COLO668 (cell line): ENCODE data around the gene CPEB1.
A peak's percentile ranks its signal among the peaks of the same experiment; 100 is the strongest.
"Not testable (repeated sequence)": the region's sequence is repeated elsewhere in the genome, so short reads cannot be mapped to it uniquely, and the experiment has no call there.

Experiments
- DNase-seq: peaks from one replicate; lab custom pipeline; 2025; ENCODE audit not compliant: unreplicated experiment; lab: John Stamatoyannopoulos, UW

The CPEB1 gene

DNA sequence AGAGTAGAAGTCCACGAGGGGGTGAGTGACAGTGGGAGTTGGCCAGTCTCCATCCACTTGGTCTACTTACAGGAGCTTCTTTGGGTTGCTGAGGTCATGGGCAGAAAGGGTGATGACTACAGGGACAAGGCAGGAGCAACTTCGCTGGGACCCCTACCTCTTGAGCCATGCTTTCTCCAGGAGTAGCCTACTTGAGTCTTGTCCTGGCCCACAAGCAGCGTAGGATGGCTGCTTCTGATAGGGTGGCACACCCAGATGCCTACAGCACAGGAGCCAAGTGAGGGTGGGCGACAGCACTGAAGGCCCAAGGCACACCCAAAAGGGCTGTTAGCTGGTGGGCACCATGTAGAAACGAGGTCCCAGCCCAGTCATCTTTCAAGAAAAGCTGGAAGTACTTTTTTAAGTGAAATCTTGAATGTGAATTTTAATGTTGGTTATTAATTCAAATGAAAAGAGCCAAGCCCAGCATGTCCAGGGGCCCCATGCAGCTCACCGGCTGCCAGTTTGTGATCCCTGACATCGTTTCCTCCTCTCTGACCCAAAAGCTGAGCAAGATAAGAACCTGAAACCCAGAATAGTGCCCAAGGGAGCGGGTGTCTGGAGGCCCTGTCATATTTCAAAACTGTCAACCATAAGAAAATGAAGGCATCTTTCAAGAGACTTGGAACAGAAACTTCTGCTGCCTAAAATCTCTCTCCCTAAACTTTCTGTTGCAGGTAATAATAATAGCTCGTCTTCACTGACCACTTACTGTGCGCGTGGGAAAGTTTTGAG lies 2.2 kb upstream of the CPEB1 start:
- DNase-seq = no peak

DNA sequence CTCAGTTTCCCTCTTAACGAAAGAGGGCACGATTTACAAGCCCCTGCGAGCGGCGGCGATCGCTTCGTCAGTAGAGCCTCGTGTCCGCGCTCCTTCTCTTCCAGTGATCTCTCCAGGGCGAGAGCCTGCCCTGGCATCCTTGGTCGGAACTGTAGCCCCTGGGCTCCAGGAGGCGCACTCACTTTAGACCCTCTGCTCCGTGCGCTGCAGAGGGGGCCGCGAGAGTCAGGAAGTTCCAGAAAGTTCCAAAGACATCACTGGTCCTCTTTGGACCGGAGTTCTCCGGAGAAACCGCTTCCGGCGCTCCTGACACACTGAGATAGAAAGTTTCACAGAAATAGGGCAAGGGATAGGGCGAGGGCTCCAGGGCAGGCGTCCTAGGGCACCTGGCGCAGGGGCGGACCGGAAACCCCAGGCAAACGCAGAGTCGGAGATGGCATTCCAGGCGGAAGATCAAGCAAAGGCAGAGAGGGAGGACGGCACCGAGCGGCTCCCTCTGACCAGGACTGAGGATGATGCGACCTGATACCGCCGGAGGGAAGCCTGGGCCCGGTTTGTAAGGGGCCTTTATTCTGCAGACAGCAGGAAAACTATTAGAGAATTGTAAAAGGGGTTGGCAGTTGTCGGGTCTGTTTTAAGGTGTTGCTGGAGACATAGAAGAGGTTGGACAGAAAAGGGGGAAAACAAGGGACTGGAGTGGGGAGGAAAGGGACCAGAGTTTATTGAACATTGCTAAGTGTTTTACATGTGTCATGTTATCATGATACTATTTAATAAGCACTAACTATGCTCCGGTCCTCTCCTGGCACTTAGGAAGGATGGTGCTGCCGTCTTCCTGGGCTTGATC lies 1.3 kb upstream of the CPEB1 start:
- no peak for DNase-seq

DNA sequence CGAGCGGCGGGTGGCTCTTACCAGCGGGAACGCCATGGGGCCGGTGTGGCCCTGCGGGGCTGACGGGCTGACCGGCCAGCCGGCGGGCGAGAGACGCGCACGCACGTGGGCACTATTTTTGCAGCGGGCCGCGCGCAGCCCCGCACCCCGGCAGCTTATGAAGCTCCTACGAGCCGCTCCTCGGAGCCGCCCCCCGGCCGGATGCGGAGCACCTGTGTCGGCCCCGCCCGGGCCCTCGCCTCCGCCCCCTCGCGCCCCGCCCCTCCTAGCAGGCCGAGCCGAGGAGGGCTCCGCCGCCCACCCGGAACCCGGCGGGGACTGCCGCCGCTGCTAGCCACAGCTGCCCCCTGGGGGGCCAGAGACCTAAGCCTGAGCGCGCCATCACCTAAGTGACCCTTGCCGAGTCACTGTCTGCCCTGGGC lies 683 bp upstream of the CPEB1 start:
- DNase-seq = peak; percentile 35

DNA sequence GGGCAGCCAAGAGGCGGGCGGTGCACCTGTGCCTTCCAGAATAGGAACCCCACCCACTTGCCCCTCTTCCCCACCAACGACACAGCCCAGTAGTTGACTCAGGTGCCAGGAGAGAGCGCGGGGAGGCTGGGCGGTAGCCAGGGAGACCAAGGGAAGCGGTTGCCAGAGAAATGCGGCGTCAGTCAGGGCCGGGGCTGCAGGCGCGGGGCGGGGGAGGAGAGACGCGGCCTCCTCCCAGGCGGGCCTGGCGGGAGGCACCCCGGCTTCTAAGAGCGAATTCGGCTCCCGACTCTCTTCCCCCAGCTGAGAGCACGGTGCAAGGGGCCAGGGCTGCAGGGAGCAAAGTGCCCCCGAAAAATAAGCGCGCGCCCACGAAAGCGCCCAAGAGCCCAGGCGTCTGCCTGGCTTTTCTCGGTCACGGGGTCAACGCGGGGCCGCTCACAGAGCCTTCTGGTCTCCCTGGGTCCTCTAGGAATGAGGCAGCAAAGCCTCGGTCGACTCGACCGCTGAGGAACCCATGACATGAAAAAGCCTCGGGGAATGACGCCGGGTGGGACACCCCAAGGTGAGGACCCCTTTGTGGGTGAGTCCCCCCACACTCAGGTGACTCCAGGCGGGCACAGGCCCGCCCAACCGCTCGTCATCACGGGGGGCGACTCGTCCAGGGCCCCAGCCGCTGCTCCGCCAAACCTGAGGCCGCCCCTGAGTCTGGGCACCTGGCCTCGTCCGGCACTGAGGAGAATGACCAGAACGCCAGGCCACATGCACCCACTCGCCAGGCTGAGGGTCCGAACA lies 716 bp downstream of the CPEB1 start:
- peak; percentile 63 for DNase-seq

DNA sequence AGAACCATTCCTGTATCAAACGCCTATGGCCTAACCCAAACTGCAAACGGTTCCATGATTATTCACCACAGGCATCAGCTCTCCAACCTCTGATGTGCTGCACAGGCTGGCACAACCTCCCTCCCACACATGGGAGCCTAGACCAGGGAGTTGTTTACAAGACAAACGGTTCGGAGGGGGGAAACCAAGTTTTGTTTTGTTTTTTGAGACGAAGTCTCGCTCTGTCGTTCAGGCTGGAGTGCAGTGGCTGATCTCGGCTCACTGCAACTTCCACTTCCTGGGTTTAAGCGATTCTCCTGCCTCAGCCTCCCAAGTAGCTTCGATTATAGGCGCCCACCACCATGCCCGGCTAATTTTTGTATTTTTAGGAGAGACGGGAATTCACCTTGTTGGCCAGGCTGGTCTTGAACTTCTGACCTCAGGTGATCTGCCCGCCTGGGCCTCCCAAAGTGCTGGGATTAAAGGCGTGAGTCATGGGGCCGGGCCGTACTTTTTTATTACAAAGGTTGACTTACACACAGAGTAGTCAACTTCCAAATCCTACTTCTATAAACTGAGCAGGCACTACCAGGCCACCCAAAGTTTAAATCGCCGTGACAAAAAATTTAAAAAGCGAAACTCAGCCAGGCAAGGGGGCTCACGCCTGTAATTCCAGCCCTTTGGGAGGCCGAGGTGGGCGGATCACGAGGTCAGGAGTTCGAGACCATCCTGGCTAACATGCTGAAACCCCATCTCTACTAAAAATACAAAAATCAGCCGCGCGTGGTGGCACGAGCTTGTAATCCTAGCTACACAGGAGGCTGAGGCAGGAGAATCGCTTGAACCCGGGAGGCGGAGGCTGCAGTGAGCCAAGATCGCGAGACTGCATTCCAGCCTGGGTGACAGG lies 2.0 kb downstream of the CPEB1 start:
- not testable (repeated sequence) for DNase-seq

DNA sequence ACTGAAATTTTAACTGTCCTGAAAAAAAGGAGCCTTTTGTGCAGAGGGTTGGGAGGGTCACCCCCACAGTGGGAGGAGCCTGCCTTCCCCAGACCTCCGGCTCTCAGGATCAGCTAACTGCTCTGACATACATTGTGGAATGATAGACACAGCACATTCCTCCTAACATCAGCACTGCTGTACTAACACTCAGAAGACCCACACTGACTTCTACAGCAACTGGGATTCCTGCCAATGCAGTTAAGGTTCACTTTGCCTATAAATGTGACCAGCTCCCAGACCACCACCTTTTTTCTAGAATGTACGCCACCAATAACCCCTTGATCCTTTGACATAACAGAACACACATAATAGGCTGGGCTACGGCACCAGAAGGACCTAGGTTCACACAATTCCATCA lies 3.2 kb downstream of the CPEB1 start:
- no peak for DNase-seq

DNA sequence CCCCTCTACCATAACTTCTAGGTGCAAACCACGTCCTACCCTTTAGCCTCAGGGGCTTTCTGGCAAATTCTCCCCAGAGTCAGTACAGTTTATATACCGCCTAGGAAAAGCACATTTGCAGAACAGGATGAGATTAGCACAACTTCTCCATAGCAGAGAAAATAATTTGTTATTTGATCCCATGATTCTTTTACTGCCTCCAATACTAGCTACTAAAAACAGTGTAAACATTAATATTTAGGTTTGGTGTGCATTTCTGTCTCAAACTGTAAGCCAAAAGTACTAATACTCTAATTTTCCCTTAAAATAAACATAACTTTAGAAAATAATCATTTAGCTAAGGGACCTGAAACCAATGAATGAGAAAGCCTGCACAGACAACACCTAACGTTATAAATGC lies 4.5 kb downstream of the CPEB1 start:
- DNase-seq = no peak

DNA sequence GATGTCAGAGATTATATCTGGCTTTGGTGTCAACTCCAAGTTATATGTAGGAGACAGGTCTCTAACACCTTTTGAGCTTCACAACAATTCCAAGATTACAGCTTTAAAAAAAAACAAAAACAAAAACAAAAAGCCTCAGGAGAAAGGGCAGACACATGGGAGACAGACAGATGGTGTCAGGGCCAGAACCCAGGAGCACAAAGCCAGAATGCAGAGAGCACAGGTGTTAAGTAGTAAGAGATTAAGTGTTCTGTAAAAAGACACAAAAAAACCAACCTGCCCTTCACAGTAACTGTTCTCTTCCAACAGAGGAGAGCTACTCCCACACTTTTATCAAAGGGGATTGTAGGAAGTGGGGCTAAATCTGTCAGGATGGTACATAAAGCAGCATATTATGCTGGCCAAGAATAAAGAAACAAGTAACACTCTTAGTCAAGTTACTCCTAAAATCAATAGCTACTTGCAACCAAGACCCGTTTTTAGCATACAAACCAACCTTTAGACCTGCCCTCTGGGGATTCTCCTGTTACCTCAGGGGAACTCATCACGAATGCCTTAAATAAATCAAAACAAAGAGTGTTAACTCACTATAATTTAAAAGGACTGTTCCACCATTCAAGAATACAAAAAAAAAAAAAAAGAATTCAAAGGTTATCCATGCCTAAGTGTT lies 5.9 kb downstream of the CPEB1 start:
- DNase-seq = no peak

DNA sequence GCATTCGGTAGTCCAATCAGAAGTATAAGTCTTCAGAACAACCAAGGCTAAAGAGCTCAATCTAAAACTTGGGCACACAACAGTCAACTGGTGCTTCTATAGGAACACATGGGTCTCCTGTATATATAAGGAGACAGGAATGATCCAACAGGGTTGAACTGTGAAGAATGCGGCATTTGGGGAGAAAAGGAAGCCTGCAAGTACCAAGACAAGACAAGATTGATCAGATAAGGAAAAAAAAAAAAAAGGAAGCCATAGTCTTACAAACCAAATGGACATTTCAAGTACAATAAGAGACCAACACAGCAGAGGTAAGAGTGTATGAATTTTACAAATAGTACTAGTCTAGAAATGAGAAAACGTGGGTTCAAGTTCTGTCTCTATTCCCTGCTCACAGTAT lies 6.5 kb downstream of the CPEB1 start:
- no peak for DNase-seq

DNA sequence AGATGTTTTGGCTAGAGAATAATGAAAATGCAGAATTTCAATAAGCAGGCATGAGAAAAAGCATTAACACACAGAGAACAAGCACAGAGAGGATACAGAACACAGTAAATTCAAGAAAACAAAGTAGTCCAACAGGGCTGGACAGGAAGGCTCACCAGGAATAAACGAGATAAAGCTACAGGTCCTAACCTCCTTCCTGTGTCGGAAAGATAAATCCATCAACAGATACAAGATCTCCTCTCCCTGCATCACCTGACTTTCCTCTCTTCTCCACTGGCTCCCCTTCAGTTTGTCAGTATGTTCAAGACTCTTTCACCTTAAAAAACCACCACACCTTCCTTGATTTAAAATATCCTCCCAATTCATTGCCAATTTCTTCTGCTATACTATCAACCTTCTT lies 11.4 kb downstream of the CPEB1 start:
- no peak for DNase-seq

DNA sequence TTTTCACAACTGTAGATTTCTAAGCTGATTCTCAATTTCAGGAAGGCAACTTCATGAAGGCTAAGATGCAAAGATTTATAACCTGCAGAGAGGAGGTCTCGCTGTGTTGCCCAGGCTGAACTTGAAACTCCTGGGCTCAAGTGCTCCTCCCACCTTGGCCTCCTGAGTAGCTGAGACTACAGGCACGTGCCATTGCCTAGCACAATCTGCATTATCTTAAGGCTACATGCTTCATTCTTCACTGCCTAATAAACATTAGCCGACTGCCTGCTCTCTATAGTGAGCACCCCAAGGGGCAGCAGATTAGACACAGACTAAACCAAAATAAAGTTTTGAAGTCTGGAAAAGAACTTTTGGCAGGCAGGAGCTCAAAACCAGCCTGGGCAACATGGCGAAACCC lies 17.1 kb downstream of the CPEB1 start:
- DNase-seq = no peak

DNA sequence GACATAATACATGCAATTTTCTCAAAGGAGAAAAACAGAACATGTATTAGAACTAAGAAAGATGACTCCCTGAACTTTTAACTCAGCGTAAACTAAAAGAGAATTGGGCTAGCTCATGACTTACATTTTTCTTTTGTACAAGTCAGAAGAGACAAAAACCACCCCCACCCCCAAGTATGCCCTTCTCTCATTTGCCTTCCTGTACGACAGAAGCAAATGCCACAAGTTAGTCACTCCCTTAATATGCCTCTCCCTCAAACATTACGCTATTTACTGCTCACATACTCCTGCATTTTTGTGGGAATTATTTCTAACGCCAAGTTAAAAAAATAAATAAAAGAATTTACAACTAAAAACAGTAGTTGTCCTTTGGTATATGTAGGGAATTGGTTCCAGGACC lies 22.0 kb downstream of the CPEB1 start:
- no peak for DNase-seq

DNA sequence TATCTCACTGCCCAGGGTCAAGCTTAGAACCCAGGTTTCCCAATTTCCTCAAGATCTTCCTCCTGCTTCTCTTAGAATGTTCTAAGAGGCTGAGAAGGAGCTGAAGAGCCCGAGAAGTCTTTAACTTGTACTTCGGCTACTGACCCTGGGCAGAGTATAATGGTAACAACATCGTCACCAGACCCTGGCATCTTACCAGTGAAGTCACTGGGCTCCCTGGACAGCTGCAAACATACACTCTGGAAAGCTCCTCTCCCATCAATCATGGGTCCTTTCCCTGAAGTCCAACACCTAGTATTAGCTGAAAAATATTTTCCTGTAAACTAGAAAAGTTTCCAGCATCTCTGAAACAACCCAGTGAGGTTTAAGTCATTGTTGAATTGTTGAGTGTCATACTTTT lies 22.7 kb downstream of the CPEB1 start:
- DNase-seq = no peak

DNA sequence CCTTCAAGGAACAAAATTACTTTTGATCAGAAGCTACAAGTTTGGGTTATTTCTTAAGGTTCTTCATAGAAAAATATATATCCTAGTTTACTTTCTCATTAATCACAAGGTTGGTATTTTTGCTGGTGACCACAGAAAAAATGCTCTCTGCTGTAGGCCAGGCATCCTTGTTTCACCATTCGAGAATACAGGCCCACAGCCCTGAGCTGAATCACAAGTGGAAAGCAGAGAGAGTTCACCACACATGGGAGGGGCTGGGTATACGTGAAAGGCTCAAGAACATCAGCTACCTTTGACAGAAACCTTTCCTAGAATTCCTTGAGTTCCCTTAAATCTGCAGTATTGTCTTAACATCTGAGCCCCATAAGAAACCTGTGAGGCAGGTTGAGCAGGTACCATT lies 23.2 kb downstream of the CPEB1 start:
- DNase-seq = no peak

DNA sequence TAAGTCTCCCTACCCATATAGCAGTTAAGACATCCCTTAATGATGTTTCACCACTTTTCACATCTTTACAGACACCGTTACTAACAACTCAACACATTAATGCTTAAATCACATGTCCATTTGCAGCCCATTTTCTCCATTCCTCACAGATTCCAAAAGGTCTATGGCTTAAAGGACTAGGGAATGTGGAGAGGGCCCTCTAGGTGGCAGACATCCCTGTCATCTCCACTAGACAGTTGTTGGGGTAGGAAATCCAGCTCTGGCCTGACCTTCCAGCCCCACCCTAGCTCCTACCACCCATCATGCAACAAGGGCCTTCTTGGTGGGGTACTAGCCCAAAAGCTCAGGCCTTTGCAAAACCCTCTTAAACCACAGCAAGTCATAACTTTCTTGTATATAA lies 25.2 kb downstream of the CPEB1 start:
- DNase-seq = no peak

DNA sequence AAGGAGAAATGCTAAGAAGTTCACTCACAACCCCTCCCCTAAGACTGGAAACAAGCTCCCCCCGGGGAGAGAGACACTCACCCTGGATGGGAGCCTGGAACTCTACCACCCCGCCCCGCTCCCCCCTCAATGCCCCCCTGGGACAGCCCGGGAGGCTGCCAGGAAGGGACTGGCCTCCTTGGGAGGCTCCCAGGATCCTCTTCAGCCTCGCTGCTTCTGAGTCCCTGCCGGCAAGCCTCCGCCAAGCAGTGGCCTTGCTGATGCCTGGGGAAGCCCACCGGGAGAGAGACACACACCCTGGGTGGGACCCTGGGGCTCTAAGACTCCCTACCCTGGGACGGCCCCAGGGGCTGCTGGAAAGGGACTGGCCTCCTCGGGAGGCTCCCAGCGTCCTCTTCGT lies 33.4 kb downstream of the CPEB1 start:
- DNase-seq = no peak

DNA sequence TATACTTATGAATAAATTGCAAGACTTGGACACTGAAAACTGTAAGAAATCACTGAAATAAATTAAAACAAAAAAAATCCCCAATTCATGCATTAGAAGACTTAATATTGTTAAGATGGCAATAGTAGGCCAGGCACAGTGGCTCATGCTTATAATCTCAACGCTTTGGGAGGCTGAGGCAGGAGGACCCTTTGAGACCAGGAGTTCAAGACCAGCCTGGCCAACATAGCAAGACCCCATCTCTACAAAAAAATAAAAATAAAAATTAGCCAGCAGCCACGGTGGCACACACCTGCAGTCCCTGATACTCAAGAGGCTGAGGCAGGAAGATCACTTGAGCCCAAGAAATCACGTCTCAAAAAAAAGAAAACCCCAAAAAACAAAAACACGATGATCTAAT lies 35.8 kb downstream of the CPEB1 start:
- no peak for DNase-seq

DNA sequence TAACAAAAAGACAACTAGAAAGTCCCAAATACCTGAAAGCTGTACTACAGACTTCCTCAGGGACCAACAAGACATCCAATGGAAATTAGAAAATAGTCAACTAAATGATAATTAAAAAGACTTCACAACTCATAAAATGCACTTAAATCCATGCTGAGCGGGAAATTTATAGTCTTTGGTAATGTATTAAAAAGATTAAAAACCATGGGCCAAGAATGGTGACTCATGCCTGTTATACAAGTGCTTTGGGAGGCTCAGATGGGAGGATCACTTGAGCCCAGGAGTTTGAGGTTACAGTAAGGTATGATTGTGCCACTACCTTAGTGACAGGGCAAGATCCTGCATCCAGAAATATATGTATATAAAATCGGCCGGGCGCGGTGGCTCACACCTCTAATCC lies 45.0 kb downstream of the CPEB1 start:
- no peak for DNase-seq

DNA sequence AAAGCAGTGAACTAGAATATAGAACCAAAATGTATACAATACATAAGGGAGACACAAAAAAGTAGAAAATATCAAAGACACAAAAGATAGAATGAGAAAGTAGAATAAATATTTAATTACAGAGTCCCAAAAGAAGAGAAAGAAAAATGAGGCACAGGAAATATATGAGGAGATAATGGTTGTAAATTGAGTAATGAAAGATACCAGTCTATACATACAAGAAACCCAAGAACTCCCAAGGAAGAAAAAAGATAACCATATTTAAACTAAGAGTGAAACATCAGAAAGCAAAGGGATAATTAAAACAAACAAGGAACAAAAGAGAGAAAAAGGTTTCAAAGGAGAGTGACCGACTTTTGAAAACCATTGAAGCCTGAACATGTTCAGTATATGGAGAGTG lies 47.3 kb downstream of the CPEB1 start:
- no peak for DNase-seq

DNA sequence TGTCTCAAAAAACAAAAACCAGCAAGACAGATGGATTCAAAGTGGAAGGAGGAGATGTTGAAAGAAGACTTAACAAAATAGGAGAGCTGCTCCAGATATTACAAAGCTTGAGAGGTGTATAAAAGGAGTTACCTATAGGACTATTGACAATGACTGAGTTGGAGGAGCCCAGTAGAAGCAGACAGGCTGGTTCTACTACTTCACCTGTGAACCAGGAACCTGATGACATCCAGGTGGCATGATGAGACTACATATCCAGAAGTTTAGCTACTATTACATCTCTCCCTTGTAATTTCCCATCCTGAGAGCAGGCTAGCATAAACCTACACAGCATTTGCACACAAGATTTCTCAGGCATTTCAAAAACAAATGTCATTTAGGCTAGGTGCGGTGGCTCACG lies 49.3 kb downstream of the CPEB1 start:
- DNase-seq = no peak
